Esophagus (tissue), 2 donors: ENCODE results near the gene SAMD4A. TPM values are rescaled to one million over a fixed set of nuclear protein-coding genes. Genes with fewer than 3 reads are reported as not detected.

Experiments
- H3K27ac ChIP-seq, 2 donors: one replicate each; pipeline ENCODE4 v1.5.1; 2013; ENCODE audit warnings: low read depth in 2 of 2, mild to moderate bottlenecking in 2 of 2, inconsistent platforms in 1 of 2, low read length in 1 of 2, moderate library complexity in 1 of 2
- H3K27me3 ChIP-seq, 2 donors: one replicate each; pipeline ENCODE4 v1.6.1; 2013; ENCODE audit warnings: low read length in 2 of 2, control low read depth in 1 of 2, mild to moderate bottlenecking in 1 of 2; ENCODE audit not compliant: insufficient read depth in 2 of 2, control insufficient read depth in 1 of 2
- H3K36me3 ChIP-seq, 2 donors: one replicate each; pipeline ENCODE4 v1.6.1; 2013; ENCODE audit warnings: low read length in 1 of 2; ENCODE audit not compliant: control insufficient read depth in 2 of 2, insufficient read depth in 2 of 2
- H3K4me1 ChIP-seq, 2 donors: one replicate each; pipeline ENCODE4 v1.6.1; 2013; ENCODE audit warnings: low read length in 1 of 2; ENCODE audit not compliant: control insufficient read depth in 2 of 2, insufficient read depth in 2 of 2
- H3K4me3 ChIP-seq, 2 donors: one replicate each; pipeline ENCODE4 v1.5.1; 2013; ENCODE audit warnings: low read length in 2 of 2, mild to moderate bottlenecking in 2 of 2, low read depth in 1 of 2, moderate library complexity in 1 of 2
- H3K9me3 ChIP-seq, 2 donors: one replicate each; pipeline ENCODE4 v1.6.1; 2013; ENCODE audit warnings: mild to moderate bottlenecking in 2 of 2, low read depth in 1 of 2, low read length in 1 of 2, moderate library complexity in 1 of 2; ENCODE audit not compliant: control insufficient read depth in 2 of 2, insufficient read depth in 1 of 2
- WGBS, 2 donors: extraction: QIAGEN DNeasy Blood & Tissue Kit; methylation state at CpG; one replicate each; pipeline ENCODE4 v1.1.7; 2013; 5-methylcytosine and 5-hydroxymethylcytosine counted together
- polyA plus RNA-seq, 2 donors: library from polyadenylated mRNA; stranded (reverse); fragments of 200-250 nt; gene quantifications; one replicate each; pipeline ENCODE4 v1.2.3, GENCODE V29; 2013
- donor health status: healthy with polysubstance abuse.
- donor health status: Bipolar disorder and iron deficiency.

Gene SAMD4A
- polyA plus RNA-seq, 2 donors, result 1.1 to 1.7 TPM

- 90 to 91% methylated on average over 12 of the region's 12 CpGs for WGBS, 2 donors
- Histone ChIP-seq H3K9me3 (no peaks in the 10 kb centered on the region), H3K36me3 (peaks cover 0 to 3% of the 10 kb centered on the region in 2 donors)
Measured at GRCh38 chr14:54763761-54764160, 196.8 kb downstream of the SAMD4A start.

GRCh38 chr14:54766276-54767138, 199.6 kb downstream of the SAMD4A start:
- Histone ChIP-seq H3K4me3 (no peak overlapping the region), H3K9me3 (no peaks in the 10 kb centered on the region), H3K4me1 (peaks cover 0 to 2% of the 10 kb centered on the region in 2 donors), H3K27ac (no peak overlapping the region), H3K27me3 (no peaks in the 10 kb centered on the region), H3K36me3 (peaks cover 0 to 2% of the 10 kb centered on the region in 2 donors)
- WGBS, 2 donors, result 80 to 83% methylated on average over 18 of the region's 18 CpGs

More at GRCh38 chr14:54763761-54764160, 196.8 kb downstream of the SAMD4A start:
- Histone ChIP-seq H3K4me1 (no peaks in the 10 kb centered on the region), H3K4me3 (no peak overlapping the region), H3K27ac (no peak overlapping the region), H3K27me3 (no peaks in the 10 kb centered on the region)

- no peaks in the 10 kb centered on the region for H3K9me3 ChIP-seq
- H3K4me1 ChIP-seq, result peaks cover 0 to 4% of the 10 kb centered on the region in 2 donors
- no peaks in the 10 kb centered on the region for H3K36me3 ChIP-seq
- H3K27me3 ChIP-seq, result no peaks in the 10 kb centered on the region
- no peak overlapping the region for H3K27ac ChIP-seq
- H3K4me3 ChIP-seq, result no peak overlapping the region
- WGBS, 2 donors, result 80 to 83% methylated on average over 10 of the region's 10 CpGs
Measured at GRCh38 chr14:54767139-54767431, 200.2 kb downstream of the SAMD4A start.

GRCh38 chr14:54767450-54767849, 200.5 kb downstream of the SAMD4A start:
- WGBS, 2 donors, result 96 to 97% methylated on average over 3 of the region's 3 CpGs
- no peaks in the 10 kb centered on the region for H3K36me3 ChIP-seq
- no peaks in the 10 kb centered on the region for H3K9me3 ChIP-seq
- H3K27me3 ChIP-seq, result no peaks in the 10 kb centered on the region
- no peak overlapping the region for H3K27ac ChIP-seq
- H3K4me1 ChIP-seq, result peaks cover 0 to 4% of the 10 kb centered on the region in 2 donors
- H3K4me3 ChIP-seq, result no peak overlapping the region

GRCh38 chr14:54768501-54769129, 201.7 kb downstream of the SAMD4A start:
- Histone ChIP-seq H3K4me1 (peaks cover 4% of the 10 kb centered on the region in 2 donors), H3K4me3 (no peak overlapping the region), H3K36me3 (no peaks in the 10 kb centered on the region), H3K27ac (no peak overlapping the region), H3K27me3 (no peaks in the 10 kb centered on the region), H3K9me3 (no peaks in the 10 kb centered on the region)
- WGBS, 2 donors, result 77 to 83% methylated on average over 9 of the region's 9 CpGs

DNA sequence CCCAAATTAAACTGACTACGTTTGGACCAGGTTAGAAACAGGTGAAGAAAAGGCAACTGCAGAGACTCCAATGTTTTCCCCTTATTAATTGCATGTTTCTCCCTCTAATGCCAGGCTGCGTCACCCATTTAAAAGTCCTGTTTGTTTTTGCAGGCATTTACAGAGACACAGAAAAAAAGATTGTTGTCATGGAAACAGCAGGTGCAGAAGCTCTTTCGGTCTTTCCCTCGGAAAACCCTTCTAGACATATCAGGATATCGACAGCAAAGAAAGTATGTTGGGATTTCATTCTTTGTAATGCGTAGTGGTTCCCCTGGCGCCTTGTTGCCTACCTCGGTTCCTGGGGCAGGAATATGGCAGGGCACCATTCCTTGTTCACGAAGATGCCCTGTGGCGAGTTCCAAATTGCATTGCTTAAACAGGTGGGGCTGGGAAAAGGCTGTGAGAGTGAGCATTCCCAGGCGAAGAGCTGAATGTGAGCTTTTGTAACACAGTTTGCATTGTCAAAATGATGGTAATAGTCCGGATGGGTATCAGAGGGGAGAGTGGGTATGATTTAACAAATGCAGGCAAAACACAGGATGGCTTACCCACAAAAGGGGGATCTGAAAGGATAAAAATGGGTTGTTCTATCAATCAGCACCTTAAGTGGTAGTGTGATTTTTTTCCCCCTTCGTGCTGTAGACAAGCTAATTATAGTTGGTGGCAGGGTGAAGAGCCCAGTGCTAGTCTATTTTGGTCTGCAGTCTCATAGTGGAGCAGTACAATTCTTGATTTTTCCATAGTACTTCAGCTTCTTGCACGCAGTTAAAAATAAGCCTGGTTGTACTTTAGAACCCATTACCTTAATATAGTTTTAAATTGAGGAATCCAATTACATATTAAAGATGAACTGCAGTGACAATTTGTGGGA, 203.3 kb downstream of the SAMD4A start:
- 82 to 84% methylated on average over 14 of the region's 14 CpGs for WGBS, 2 donors

GRCh38 chr14:54771411-54772027, 204.6 kb downstream of the SAMD4A start:
- no peak overlapping the region for H3K4me3 ChIP-seq
- peak overlapping the region in 1 of 2 donors; percentile 39 for H3K27ac ChIP-seq
- 75 to 77% methylated on average over 6 of the region's 6 CpGs for WGBS, 2 donors
- no peaks in the 10 kb centered on the region for H3K27me3 ChIP-seq
- no peaks in the 10 kb centered on the region for H3K36me3 ChIP-seq
- no peaks in the 10 kb centered on the region for H3K9me3 ChIP-seq
- peaks cover 4 to 7% of the 10 kb centered on the region in 2 donors for H3K4me1 ChIP-seq

More for the DNA sequence above, 203.3 kb downstream of the SAMD4A start:
- H3K4me3 ChIP-seq, result no peak overlapping the region
- H3K36me3 ChIP-seq, result no peaks in the 10 kb centered on the region
- no peak overlapping the region for H3K27ac ChIP-seq
- H3K27me3 ChIP-seq, result no peaks in the 10 kb centered on the region
- H3K4me1 ChIP-seq, result peaks cover 4 to 7% of the 10 kb centered on the region in 2 donors
- no peaks in the 10 kb centered on the region for H3K9me3 ChIP-seq

DNA sequence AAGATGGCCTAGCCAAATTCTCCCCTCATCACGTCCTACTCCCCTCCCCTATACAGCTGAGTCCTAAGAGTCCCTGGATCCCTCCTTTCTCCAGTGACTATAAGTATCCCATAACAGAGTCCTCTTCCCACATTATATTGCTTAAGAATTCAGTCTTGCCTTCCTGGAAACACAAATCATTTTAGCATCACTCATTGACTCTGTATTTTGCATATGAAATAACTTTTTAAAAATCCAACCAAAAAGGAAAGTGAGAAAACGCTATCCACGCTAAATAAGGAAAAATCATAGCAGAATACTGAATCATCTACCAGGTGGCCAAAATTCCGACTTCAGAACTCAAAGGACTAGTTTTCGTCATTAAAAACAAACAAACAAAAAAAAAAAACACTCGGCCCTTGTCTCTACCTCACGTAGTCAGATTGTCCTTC, 205.5 kb downstream of the SAMD4A start:
- Histone ChIP-seq H3K9me3 (no peaks in the 10 kb centered on the region), H3K4me3 (no peak overlapping the region), H3K4me1 (peaks cover 4 to 7% of the 10 kb centered on the region in 2 donors), H3K27ac (peak overlapping the region; percentile 71 to 78), H3K36me3 (no peaks in the 10 kb centered on the region), H3K27me3 (no peaks in the 10 kb centered on the region)
- WGBS, 2 donors, result 80 to 81% methylated on average over 7 of the region's 7 CpGs
